ENCODE data around the gene NPHS1. TPM values are rescaled to one million over a fixed set of nuclear protein-coding genes. Genes with fewer than 3 reads are reported as not detected.

Gene NPHS1
- total RNA-seq, 4 donors from 2014 or later, result not detected

DNA sequence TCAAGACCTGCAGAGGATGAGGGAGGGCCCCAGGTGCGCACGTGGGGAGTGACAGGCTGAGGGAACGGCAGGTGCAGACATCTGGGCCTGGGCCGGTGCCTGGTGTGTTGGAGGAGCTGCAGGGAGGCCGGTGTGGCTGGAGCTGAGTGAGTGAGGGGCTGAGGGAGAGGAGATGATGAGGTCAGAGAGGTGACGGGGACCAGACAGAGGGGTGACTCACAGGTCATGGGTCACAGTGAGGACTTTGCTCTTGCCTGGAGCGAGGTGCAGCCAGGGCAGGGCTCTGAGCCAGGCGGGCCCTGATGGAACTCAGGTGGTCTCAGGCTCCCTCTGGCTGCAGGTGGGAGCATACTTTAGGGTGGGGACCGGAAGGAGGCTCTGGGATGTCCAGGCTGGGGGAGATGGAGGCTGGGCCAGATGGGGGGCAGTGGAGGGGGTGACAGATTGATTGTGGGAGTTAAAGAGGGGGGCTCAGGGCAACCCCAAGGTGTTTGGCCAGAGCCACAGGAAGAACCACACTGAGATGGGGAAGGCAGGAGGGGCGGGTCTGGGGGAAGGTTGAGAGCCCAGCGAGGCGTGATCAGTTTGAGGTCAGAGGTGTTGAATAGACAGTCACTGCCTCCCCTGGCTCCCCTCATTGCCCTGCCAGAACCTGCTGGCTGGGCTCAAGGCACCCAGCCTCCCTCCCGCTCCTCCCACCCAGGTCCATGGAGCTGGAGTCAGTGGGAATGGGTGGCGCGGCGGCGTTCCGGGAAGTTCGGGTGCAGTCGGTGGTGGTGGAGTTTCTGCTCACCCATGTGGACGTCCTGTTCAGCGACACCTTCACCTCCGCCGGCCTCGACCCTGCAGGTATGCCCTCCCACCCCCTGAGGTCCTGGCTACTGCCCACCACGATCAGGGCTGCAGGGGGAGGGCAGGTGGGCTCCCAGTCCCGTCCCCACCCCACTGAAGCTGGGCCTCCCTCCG lies 68.6 kb downstream of the NPHS1 start:
- no peak for DNase-seq
- TF ChIP-seq POLR2AphosphoS5 (IDR thresholded peaks at IDR 0.05) (no peak), EP300 (IDR thresholded peaks at IDR 0.05; ENCODE audit: low read depth) (no peak), POLR2A (IDR thresholded peaks at IDR 0.05) (no peak)
- TF ChIP-seq, protein P1, sequence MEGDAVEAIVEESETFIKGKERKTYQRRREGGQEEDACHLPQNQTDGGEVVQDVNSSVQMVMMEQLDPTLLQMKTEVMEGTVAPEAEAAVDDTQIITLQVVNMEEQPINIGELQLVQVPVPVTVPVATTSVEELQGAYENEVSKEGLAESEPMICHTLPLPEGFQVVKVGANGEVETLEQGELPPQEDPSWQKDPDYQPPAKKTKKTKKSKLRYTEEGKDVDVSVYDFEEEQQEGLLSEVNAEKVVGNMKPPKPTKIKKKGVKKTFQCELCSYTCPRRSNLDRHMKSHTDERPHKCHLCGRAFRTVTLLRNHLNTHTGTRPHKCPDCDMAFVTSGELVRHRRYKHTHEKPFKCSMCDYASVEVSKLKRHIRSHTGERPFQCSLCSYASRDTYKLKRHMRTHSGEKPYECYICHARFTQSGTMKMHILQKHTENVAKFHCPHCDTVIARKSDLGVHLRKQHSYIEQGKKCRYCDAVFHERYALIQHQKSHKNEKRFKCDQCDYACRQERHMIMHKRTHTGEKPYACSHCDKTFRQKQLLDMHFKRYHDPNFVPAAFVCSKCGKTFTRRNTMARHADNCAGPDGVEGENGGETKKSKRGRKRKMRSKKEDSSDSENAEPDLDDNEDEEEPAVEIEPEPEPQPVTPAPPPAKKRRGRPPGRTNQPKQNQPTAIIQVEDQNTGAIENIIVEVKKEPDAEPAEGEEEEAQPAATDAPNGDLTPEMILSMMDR (IDR thresholded peaks at IDR 0.05), result no peak
- Histone ChIP-seq H3K4me1 (no peaks in the 10 kb centered on the region), H3K9me3 (no peaks in the 10 kb centered on the region), H3K27ac (no peak overlapping the region), H3K36me3 (no peaks in the 10 kb centered on the region), H3K4me3 (no peak overlapping the region), H3K27me3 (no peaks in the 10 kb centered on the region)
- WGBS, 2 donors (ENCODE audit: low coverage in 1 of 2), result 65 to 84% methylated on average over 5 to 28 of the region's 28 CpGs
- in situ Hi-C loops (cut with MboI; ENCODE audit: low pct_ligation_motif_present in 1 of 4, low pct_unique_long_range_greater_than_20kb in 1 of 4, low sequenced_read_pairs in 3 of 4) (no loop called here), intact Hi-C loops (cut with DNase I; ENCODE audit: low total_unique reads) (no loop called here)

DNA sequence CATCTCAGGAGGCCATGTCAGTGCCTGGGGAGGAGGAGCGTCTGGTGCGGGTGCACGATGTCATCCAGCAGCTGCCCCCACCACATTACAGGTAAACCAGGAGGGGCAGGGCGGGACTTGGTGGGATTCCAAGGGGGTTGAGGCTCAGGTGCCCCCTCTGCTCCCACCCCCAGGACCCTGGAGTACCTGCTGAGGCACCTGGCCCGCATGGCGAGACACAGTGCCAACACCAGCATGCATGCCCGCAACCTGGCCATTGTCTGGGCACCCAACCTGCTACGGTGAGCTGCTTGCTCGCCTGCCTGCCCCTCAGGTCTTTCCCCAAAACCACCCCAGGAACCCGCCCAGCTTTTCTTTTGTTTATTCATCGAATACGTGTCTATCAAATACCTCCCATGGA lies 69.7 kb downstream of the NPHS1 start:
- Histone ChIP-seq H3K4me3 (no peak overlapping the region), H3K4me1 (no peaks in the 10 kb centered on the region), H3K27ac (no peak overlapping the region), H3K36me3 (no peaks in the 10 kb centered on the region), H3K9me3 (no peaks in the 10 kb centered on the region), H3K27me3 (no peaks in the 10 kb centered on the region)
- in situ Hi-C loops (cut with MboI; ENCODE audit: low pct_ligation_motif_present in 1 of 4, low pct_unique_long_range_greater_than_20kb in 1 of 4, low sequenced_read_pairs in 3 of 4) (no loop called here), intact Hi-C loops (cut with DNase I; ENCODE audit: low total_unique reads) (no loop called here)
- DNase-seq, result no peak
- TF ChIP-seq EP300 (IDR thresholded peaks at IDR 0.05; ENCODE audit: low read depth), result no peak
- TF ChIP-seq, protein P1 (IDR thresholded peaks at IDR 0.05), result no peak
- no peak for TF ChIP-seq POLR2AphosphoS5 (IDR thresholded peaks at IDR 0.05)
- no peak for TF ChIP-seq POLR2A (IDR thresholded peaks at IDR 0.05)
- WGBS, 2 donors (ENCODE audit: low coverage in 1 of 2), result 92% methylated on average over 2 to 11 of the region's 12 CpGs

DNA sequence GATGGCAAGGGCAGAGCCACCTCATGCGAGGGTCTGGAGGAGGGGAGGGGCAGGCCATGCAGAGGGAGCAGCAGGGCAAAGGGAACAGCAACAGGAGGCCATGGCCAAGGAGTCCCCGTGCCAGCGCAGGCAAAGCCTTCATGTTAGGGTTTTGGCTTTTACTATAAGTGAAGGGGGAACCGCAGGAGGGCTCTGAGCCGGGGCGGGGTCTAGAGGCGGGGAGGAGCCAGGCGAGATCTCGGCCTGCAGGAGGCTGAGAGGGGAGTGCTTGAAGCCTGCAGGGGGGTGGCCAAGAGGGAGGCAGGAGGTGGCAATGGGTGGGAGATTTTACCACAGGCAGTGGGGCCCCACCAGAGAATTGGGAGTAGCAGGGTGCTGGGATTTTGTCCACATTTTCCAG lies 70.7 kb downstream of the NPHS1 start:
- Histone ChIP-seq H3K27me3 (no peaks in the 10 kb centered on the region), H3K36me3 (no peaks in the 10 kb centered on the region), H3K9me3 (no peaks in the 10 kb centered on the region), H3K4me3 (no peak overlapping the region), H3K27ac (no peak overlapping the region), H3K4me1 (no peaks in the 10 kb centered on the region)
- intact Hi-C loops (cut with DNase I; ENCODE audit: low total_unique reads) (no loop called here), in situ Hi-C loops (cut with MboI; ENCODE audit: low pct_ligation_motif_present in 1 of 4, low pct_unique_long_range_greater_than_20kb in 1 of 4, low sequenced_read_pairs in 3 of 4) (no loop called here)
- DNase-seq, result no peak
- TF ChIP-seq, protein P1 (IDR thresholded peaks at IDR 0.05), result no peak
- no peak for TF ChIP-seq EP300 (IDR thresholded peaks at IDR 0.05; ENCODE audit: low read depth)
- TF ChIP-seq POLR2A (IDR thresholded peaks at IDR 0.05), result no peak
- WGBS, 2 donors (ENCODE audit: low coverage in 1 of 2), result 89% methylated on average over 9 of the region's 9 CpGs; no CpG with 5 or more reads in 1 of the 2 donors

DNA sequence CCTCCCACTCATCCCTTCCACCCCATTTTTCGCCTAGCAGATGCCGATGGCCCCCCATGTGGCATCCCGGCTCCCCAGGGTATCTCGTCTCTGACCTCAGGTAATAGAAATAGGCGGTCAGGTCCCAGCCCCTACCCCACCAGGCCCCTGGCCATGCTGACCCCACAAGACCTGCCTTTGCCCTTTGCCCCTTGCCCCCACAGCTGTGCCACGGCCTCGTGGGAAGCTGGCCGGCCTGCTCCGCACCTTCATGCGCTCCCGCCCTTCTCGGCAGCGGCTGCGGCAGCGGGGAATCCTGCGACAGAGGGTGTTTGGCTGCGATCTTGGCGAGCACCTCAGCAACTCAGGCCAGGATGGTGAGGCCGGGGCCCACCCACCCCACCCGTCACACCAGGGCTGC lies 71.6 kb downstream of the NPHS1 start:
- H3K4me1 ChIP-seq, result peaks cover 4 to 7% (median 6%) of the 10 kb centered on the region in 4 donors
- H3K36me3 ChIP-seq, result no peaks in the 10 kb centered on the region
- DNase-seq, result no peak
- no peaks in the 10 kb centered on the region for H3K9me3 ChIP-seq
- TF ChIP-seq POLR2AphosphoS5 (IDR thresholded peaks at IDR 0.05), result no peak
- TF ChIP-seq POLR2A (IDR thresholded peaks at IDR 0.05), result no peak
- no peak for TF ChIP-seq EP300 (IDR thresholded peaks at IDR 0.05; ENCODE audit: low read depth)
- TF ChIP-seq, protein P1 (IDR thresholded peaks at IDR 0.05), result no peak
- no peak overlapping the region for H3K4me3 ChIP-seq
- intact Hi-C loops (cut with DNase I; ENCODE audit: low total_unique reads) (no loop called here), in situ Hi-C loops (cut with MboI; ENCODE audit: low pct_ligation_motif_present in 1 of 4, low pct_unique_long_range_greater_than_20kb in 1 of 4, low sequenced_read_pairs in 3 of 4) (no loop called here)
- H3K27ac ChIP-seq, result no peak overlapping the region
- 93% methylated on average over 20 of the region's 20 CpGs; no CpG with 5 or more reads in 1 of the 2 donors for WGBS, 2 donors (ENCODE audit: low coverage in 1 of 2)
- no peaks in the 10 kb centered on the region for H3K27me3 ChIP-seq
